ENCODE measurements around the gene TP53I3. TPM values are rescaled to one million over a fixed set of nuclear protein-coding genes. Genes with fewer than 3 reads are reported as not detected.
"Not testable (repeated sequence)": the region's sequence is repeated elsewhere in the genome, so short reads cannot be mapped to it uniquely, and the experiment has no call there.

Gene TP53I3
- total RNA-seq, 4 donors from 2014 or later: 6.7 to 15.5 (median 12.3) TPM

DNA sequence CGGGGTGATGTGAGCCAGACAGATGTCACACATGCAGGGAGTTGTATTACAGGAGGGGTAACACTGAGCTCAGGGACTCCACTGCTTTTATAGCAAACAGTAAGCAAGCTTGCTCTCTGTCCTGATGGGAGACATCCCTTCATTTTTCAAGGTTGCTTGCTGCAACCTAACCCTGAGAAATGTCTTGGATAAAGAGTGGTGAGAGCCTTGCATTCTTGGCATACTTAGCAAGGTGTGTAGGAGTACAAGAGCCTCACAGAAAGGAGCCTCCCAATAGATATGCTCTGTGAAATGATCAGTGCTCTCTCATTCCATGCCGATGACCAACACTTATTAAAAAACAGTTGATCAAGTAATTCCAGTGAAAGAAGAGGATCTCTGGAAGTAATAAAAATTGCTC is 30.4 kb upstream of the TP53I3 start:
- TF ChIP-seq CTCF (IDR thresholded peaks at IDR 0.05) (no peak), EP300 (IDR thresholded peaks at IDR 0.05) (no peak), POLR2A (IDR thresholded peaks at IDR 0.05) (no peak), POLR2AphosphoS5 (IDR thresholded peaks at IDR 0.05) (no peak)
- no peak for DNase-seq (ENCODE audit: low spot score in 2 of 2)
- WGBS: 38% methylated on average over 2 of the region's 2 CpGs

DNA sequence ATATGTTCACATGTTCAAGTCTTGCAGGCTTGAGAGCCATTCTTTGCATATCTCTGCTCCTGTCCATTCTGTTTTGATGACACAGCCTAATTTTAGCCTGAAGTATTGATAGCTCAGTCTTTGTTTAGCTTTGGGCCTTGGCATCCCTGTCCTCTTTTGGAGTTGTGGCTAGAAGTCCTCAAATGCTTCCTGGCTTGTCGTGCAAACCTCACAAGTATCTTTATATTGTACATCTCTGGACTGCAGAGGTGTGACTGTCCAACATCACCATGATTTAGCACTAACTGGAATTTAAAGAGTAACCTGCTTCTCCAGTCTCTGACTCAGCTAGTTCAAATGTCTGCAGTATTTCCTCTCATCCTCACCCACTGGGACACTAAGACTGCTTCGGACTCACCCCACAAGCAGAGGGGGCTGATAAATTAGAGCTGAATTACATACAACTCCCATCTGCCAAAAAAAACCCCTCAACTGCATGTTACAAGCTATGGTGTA is 26.8 kb upstream of the TP53I3 start:
- H3K36me3 ChIP-seq: peaks cover 3% of the 10 kb centered on the region
- 72% methylated on average over 2 of the region's 2 CpGs for WGBS
- H3K27ac ChIP-seq: no peak overlapping the region
- no peaks in the 10 kb centered on the region for H3K27me3 ChIP-seq
- no peaks in the 10 kb centered on the region for H3K4me1 ChIP-seq
- TF ChIP-seq POLR2A (IDR thresholded peaks at IDR 0.05) (no peak), CTCF (IDR thresholded peaks at IDR 0.05) (no peak), POLR2AphosphoS5 (IDR thresholded peaks at IDR 0.05) (no peak), EP300 (IDR thresholded peaks at IDR 0.05) (no peak)
- DNase-seq (ENCODE audit: low spot score in 2 of 2): no peak
- H3K9me3 ChIP-seq: no peaks in the 10 kb centered on the region
- H3K4me3 ChIP-seq: no peak overlapping the region

More for the DNA sequence above, 30.4 kb upstream of the TP53I3 start:
- Histone ChIP-seq H3K27me3 (no peaks in the 10 kb centered on the region), H3K4me3 (no peak overlapping the region), H3K27ac (no peak overlapping the region), H3K4me1 (no peaks in the 10 kb centered on the region), H3K9me3 (no peaks in the 10 kb centered on the region), H3K36me3 (peaks cover 3% of the 10 kb centered on the region)

- Histone ChIP-seq H3K36me3 (peaks cover 3% of the 10 kb centered on the region), H3K4me3 (no peak overlapping the region), H3K27ac (no peak overlapping the region), H3K4me1 (no peaks in the 10 kb centered on the region), H3K27me3 (no peaks in the 10 kb centered on the region), H3K9me3 (no peaks in the 10 kb centered on the region)
- WGBS: 80% methylated on average over 7 of the region's 7 CpGs
- no peak for TF ChIP-seq POLR2A (IDR thresholded peaks at IDR 0.05)
- no peak for TF ChIP-seq CTCF (IDR thresholded peaks at IDR 0.05)
- no peak for TF ChIP-seq EP300 (IDR thresholded peaks at IDR 0.05)
- TF ChIP-seq POLR2AphosphoS5 (IDR thresholded peaks at IDR 0.05): no peak
- no peak for DNase-seq (ENCODE audit: low spot score in 2 of 2)
Observed at GRCh38 chr2:24110660-24111303, 26.1 kb upstream of the TP53I3 start.

- H3K27me3 ChIP-seq; H3K4me3 ChIP-seq; H3K36me3 ChIP-seq; H3K4me1 ChIP-seq; H3K27ac ChIP-seq; H3K9me3 ChIP-seq; DNase-seq (ENCODE audit: low spot score in 2 of 2): not testable (repeated sequence)
- WGBS: 96% methylated on average over 1 of the region's 1 CpG
Observed at GRCh38 chr2:24109431-24109830, 24.8 kb upstream of the TP53I3 start.

- H3K9me3 ChIP-seq: no peaks in the 10 kb centered on the region
- no peak for DNase-seq (ENCODE audit: low spot score in 2 of 2)
- no peak overlapping the region for H3K27ac ChIP-seq
- 46% methylated on average over 1 of the region's 1 CpG for WGBS
- TF ChIP-seq POLR2AphosphoS5 (IDR thresholded peaks at IDR 0.05): no peak
- TF ChIP-seq POLR2A (IDR thresholded peaks at IDR 0.05): no peak
- no peak for TF ChIP-seq EP300 (IDR thresholded peaks at IDR 0.05)
- TF ChIP-seq CTCF (IDR thresholded peaks at IDR 0.05): no peak
- H3K4me3 ChIP-seq: no peak overlapping the region
- H3K36me3 ChIP-seq: no peaks in the 10 kb centered on the region
- H3K4me1 ChIP-seq: no peaks in the 10 kb centered on the region
- H3K27me3 ChIP-seq: no peaks in the 10 kb centered on the region
Observed at GRCh38 chr2:24107336-24107735, 22.7 kb upstream of the TP53I3 start.

DNA sequence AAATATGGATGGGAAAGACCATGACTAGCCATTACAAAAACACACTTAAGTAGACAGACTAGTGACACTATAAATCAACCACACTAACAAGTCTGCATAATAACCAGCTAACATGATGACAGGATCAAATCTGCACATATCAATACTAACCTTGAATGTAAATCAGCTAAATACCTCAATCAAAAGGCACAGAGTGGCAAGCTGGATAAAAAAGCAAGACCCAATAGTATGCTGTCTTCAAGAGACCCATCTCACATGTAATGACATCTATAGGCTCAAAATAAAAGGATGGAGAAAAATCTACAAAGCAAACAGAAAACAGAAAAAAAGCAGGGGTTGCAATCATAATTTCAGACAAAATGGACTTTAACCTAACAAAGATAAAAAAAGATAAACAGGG is 22.2 kb upstream of the TP53I3 start:
- no peaks in the 10 kb centered on the region for H3K4me1 ChIP-seq
- no peak for DNase-seq (ENCODE audit: low spot score in 2 of 2)
- TF ChIP-seq CTCF (IDR thresholded peaks at IDR 0.05): no peak
- no peak for TF ChIP-seq EP300 (IDR thresholded peaks at IDR 0.05)
- no peaks in the 10 kb centered on the region for H3K36me3 ChIP-seq
- no peak overlapping the region for H3K27ac ChIP-seq
- no peak overlapping the region for H3K4me3 ChIP-seq
- H3K9me3 ChIP-seq: no peaks in the 10 kb centered on the region
- no peaks in the 10 kb centered on the region for H3K27me3 ChIP-seq
